ENCODE results near the gene MAST2.

DNA sequence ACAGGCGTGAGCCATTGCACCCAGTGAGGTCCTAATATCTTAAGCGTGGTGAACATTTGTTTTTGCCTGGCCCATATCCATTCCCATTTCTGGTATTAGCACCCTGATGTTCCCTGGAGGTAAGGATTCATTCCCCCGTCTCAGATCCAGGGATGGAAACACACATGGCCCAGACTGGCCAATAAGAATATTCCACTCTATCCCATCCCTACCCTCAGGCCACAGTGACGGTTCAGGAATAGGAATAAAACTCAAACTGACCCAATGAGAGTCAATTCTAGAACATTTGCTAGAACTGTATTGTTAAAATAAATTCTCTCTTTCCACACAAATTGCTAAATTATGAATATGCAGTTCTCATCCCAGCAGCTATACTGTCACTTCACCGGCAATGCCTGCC is 252.9 kb downstream of the MAST2 start:
- TF ChIP-seq POLR2A (IDR thresholded peaks at IDR 0.05; ENCODE audit: low read depth), result no peak
- TF ChIP-seq EP300 (IDR thresholded peaks at IDR 0.05), result no peak
- TF ChIP-seq CTCF (IDR thresholded peaks at IDR 0.05), result no peak
- TF ChIP-seq POLR2AphosphoS5 (IDR thresholded peaks at IDR 0.05), result no peak

Measured in esophagus muscularis mucosa (tissue), 4 donors.